Activated CD4-positive, alpha-beta T cell treated with anti-CD3 and anti-CD28 coated beads, Interleukin-2, Interleukin-4, amounts not matched to agents 100 ng/mL and 50 ng/mL, durations not matched to agents 16 hours and 8 hours (primary cell): ENCODE data around the gene ZER1.
"Not testable (repeated sequence)": the region's sequence is repeated elsewhere in the genome, so short reads cannot be mapped to it uniquely, and the experiment has no call there.

Experiments used
- DNase-seq: peaks from one replicate; pipeline ENCODE4 v3.0.0-alpha.2; 2020; ENCODE audit warnings: low spot score

ZER1 gene

GRCh38 chr9:128771745-128772519 is at the start of gene ZER1:
ZER1 (minus strand) TSS chr9:128771927; CDS start chr9:128755565, 16,362 bp downstream.
- DNase-seq, result peak; percentile 91

- DNase-seq, result no peak
Observed at GRCh38 chr9:128820665-128821583, 49.2 kb upstream of the ZER1 start.

GRCh38 chr9:128819716-128820664 is 48.3 kb upstream of the ZER1 start:
- no peak for DNase-seq

GRCh38 chr9:128818839-128819715 is 47.4 kb upstream of the ZER1 start:
- DNase-seq, result peak; percentile 33

- peak; percentile 99 for DNase-seq
Observed at GRCh38 chr9:128818099-128818838, 46.5 kb upstream of the ZER1 start, which contains the start of gene ENDOG. ENDOG (plus strand) TSS chr9:128818500; CDS start chr9:128818685, 185 bp downstream.

- no peak for DNase-seq
Observed at GRCh38 chr9:128810873-128811272, 39.1 kb upstream of the ZER1 start.

- no peak for DNase-seq
Observed at GRCh38 chr9:128809831-128810230, 38.1 kb upstream of the ZER1 start.

GRCh38 chr9:128809036-128809599 is 37.4 kb upstream of the ZER1 start:
- no peak for DNase-seq

GRCh38 chr9:128808543-128808942 is 36.8 kb upstream of the ZER1 start:
- no peak for DNase-seq

- no peak for DNase-seq
Observed at GRCh38 chr9:128807827-128808226, 36.1 kb upstream of the ZER1 start.

- no peak for DNase-seq
Observed at GRCh38 chr9:128805661-128806060, 33.9 kb upstream of the ZER1 start.

- DNase-seq, result no peak
Observed at GRCh38 chr9:128802482-128802881, 30.8 kb upstream of the ZER1 start.

- no peak for DNase-seq
Observed at GRCh38 chr9:128800061-128800460, 28.3 kb upstream of the ZER1 start.

- no peak for DNase-seq
Observed at GRCh38 chr9:128798896-128799295, 27.2 kb upstream of the ZER1 start.

GRCh38 chr9:128794961-128795360 is 23.2 kb upstream of the ZER1 start:
- DNase-seq, result not testable (repeated sequence)

GRCh38 chr9:128792978-128793686 is 21.4 kb upstream of the ZER1 start:
- DNase-seq, result no peak

GRCh38 chr9:128792134-128792533 is 20.4 kb upstream of the ZER1 start:
- DNase-seq, result no peak

- no peak for DNase-seq
Observed at GRCh38 chr9:128790536-128790935, 18.8 kb upstream of the ZER1 start.

- no peak for DNase-seq
Observed at GRCh38 chr9:128788445-128788844, 16.7 kb upstream of the ZER1 start.
